Fibroblast of lung (primary cell): ENCODE results near the gene SLC39A7. TPM values are rescaled to one million over a fixed set of nuclear protein-coding genes. Genes with fewer than 3 reads are reported as not detected.
"Not testable (repeated sequence)": the region's sequence is repeated elsewhere in the genome, so short reads cannot be mapped to it uniquely, and the experiment has no call there.

Source experiments
- DNase-seq, 2 donors: peaks; one replicate each; pipeline versions ENCODE4 v3.0.0 to v3.0.0-alpha.2; 2010; ENCODE audit warnings: low read depth in 2 of 2
- H2AFZ ChIP-seq: 2 replicates; pipeline ENCODE4 v1.5.1; 2012; ENCODE audit warnings: low read length, control low read depth, inconsistent platforms
- H3K27ac ChIP-seq: 2 replicates; pipeline ENCODE4 v1.5.1; 2011; ENCODE audit warnings: low read length, control low read depth; ENCODE audit not compliant: insufficient read depth
- H3K27me3 ChIP-seq: 2 replicates; pipeline ENCODE4 v1.5.1; 2011; ENCODE audit warnings: mild to moderate bottlenecking, low read length; ENCODE audit not compliant: control insufficient read depth, insufficient read depth
- H3K36me3 ChIP-seq: 2 replicates; pipeline ENCODE4 v1.5.1; 2011; ENCODE audit warnings: low read length; ENCODE audit not compliant: control insufficient read depth, insufficient read depth
- H3K4me1 ChIP-seq: 2 replicates; pipeline ENCODE4 v1.5.1; 2011; ENCODE audit warnings: low read length; ENCODE audit not compliant: control insufficient read depth, insufficient read depth; ENCODE audit errors: extremely low read depth
- H3K4me2 ChIP-seq: 2 replicates; pipeline ENCODE4 v1.5.1; 2011; ENCODE audit warnings: low read length, control low read depth; ENCODE audit not compliant: insufficient read depth; ENCODE audit errors: extremely low read depth
- H3K4me3 ChIP-seq, 4 experiments: fragments of 200-600 bp in 1 of 4; sonication (generic) in 1 of 4; replicated peaks in 1 of 4; 2 replicates each; pipeline ENCODE4 v1.5.1; 2011 to 2016; ENCODE audit warnings: low read length in 4 of 4, low read depth in 3 of 4, mild to moderate bottlenecking in 3 of 4, control low read depth in 2 of 4, inconsistent platforms in 1 of 4, mixed read lengths in 1 of 4; ENCODE audit not compliant: insufficient read depth in 1 of 4; ENCODE audit errors: control extremely low read depth in 1 of 4
- H3K79me2 ChIP-seq: 2 replicates; pipeline ENCODE4 v1.5.1; 2012; ENCODE audit warnings: mild to moderate bottlenecking, low read length, inconsistent platforms; ENCODE audit not compliant: control insufficient read depth, insufficient read depth
- H3K9ac ChIP-seq: 2 replicates; pipeline ENCODE4 v1.5.1; 2011; ENCODE audit warnings: mild to moderate bottlenecking, low read length, control low read depth; ENCODE audit not compliant: insufficient read depth
- H3K9me3 ChIP-seq: 2 replicates; pipeline ENCODE4 v1.5.1; 2012; ENCODE audit warnings: low read depth, low read length; ENCODE audit not compliant: control insufficient read depth, insufficient read depth
- H4K20me1 ChIP-seq: 2 replicates; pipeline ENCODE4 v1.5.1; 2011; ENCODE audit warnings: low read length; ENCODE audit not compliant: control insufficient read depth, insufficient read depth; ENCODE audit errors: extremely low read depth
- CTCF ChIP-seq, 2 donors: IDR thresholded peaks in 1 of 2; conservative IDR thresholded peaks in 1 of 2; 1 replicate in 1 of 2; 2 replicates in 1 of 2; pipeline ENCODE4 v1.5.1; 2011 to 2012; ENCODE audit warnings: low read length in 2 of 2, control low read depth in 1 of 2, inconsistent platforms in 1 of 2, low read depth in 1 of 2, mild to moderate bottlenecking in 1 of 2
- EZH2 ChIP-seq: IDR thresholded peaks from 2 replicates; pipeline ENCODE4 v1.5.1; 2012; ENCODE audit warnings: low read length, control low read depth, mild to moderate bottlenecking; ENCODE audit errors: missing control alignments
- polyA plus RNA-seq, 2 donors: library from polyadenylated mRNA; depleted of rRNA in 1 of 2; stranded (reverse) in 1 of 2; unstranded in 1 of 2; fragments of >200 nt; gene quantifications; 2 replicates each; pipeline ENCODE4 v1.2.1, GENCODE V29; 2011 to 2012; ENCODE audit warnings: missing spikeins in 1 of 2
- total RNA-seq: library from RNA; depleted of rRNA; stranded (reverse); fragments of >200 nt; gene quantifications from 2 replicates; pipeline ENCODE4 v1.2.1, GENCODE V29; 2014

The SLC39A7 gene
- total and polyA plus RNA-seq, 2 donors (not counting 1 experiment from before 2014, with no cell fraction given) = 112 to 160 TPM

DNA sequence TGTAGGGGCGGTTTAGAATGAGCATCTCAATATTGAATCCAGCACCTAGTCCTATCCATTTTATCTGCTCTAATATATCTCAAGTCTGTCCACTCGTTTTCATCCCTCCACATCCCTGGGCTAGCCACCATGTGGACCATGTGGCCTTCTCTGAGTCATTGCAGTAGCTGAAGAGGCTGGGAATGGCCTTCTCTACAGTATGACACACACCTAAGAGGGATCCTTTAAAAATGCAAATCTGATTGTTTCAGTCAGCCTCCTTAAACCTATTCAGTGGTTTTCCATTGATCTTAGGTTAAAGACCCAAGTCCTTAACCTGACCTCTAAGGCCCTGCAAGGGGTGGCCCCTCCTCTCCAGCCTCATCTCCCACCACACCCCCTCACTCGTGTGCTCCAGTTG, 17.0 kb downstream of the SLC39A7 start:
- H3K4me2 ChIP-seq = no peak overlapping the region
- H3K27ac ChIP-seq = no peak overlapping the region
- no peak overlapping the region for H3K9ac ChIP-seq
- H2AFZ ChIP-seq = no peak overlapping the region
- no peaks in the 10 kb centered on the region for H3K36me3 ChIP-seq
- H3K4me3 ChIP-seq = no peak overlapping the region
- no peaks in the 10 kb centered on the region for H3K9me3 ChIP-seq
- TF ChIP-seq CTCF (conservative IDR thresholded peaks at IDR 0.05 in 1 of 2, IDR thresholded peaks at IDR 0.05 in 1 of 2; ENCODE audit: low read depth in 1 of 2, low read length in 2 of 2) (no peak), EZH2 (no peak)
- no peak for DNase-seq
- H3K79me2 ChIP-seq = no peaks in the 10 kb centered on the region
- H4K20me1 ChIP-seq = no peaks in the 10 kb centered on the region
- peaks cover 3% of the 10 kb centered on the region for H3K4me1 ChIP-seq
- peaks cover 16% of the 10 kb centered on the region for H3K27me3 ChIP-seq

- not testable (repeated sequence) for H3K36me3 ChIP-seq, H3K27ac ChIP-seq, H3K9me3 ChIP-seq, H4K20me1 ChIP-seq, H3K4me1 ChIP-seq, H3K9ac ChIP-seq, DNase-seq, H3K4me2 ChIP-seq, H2AFZ ChIP-seq, H3K27me3 ChIP-seq, H3K4me3 ChIP-seq, H3K79me2 ChIP-seq
Observed at GRCh38 chr6:33226503-33227120, 25.9 kb downstream of the SLC39A7 start.

DNA sequence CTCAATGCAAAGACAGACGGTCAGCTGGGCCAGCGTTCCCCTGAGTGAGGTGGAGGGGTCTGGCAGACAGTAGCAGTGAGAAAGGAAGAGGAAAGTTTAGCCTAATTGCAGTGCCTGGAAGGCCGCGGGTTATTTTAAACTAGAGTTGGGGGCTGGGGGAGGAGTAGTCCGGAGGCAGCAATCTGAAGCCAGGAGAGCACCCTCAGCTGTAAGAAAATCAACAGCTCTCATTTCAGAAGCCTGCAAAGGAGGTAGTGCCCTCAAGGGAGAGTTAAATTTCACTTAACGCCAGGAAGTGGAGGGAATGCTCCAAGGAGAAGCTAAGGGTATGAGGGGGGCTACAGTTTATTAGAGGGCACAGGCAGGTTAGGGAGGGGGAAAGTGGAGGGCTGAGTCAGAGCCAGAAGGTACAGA, 34.6 kb downstream of the SLC39A7 start:
- H3K9me3 ChIP-seq = no peaks in the 10 kb centered on the region
- no peak overlapping the region for H2AFZ ChIP-seq
- H4K20me1 ChIP-seq = no peaks in the 10 kb centered on the region
- H3K27me3 ChIP-seq = peaks cover 22% of the 10 kb centered on the region
- TF ChIP-seq EZH2 (no peak), CTCF (conservative IDR thresholded peaks at IDR 0.05 in 1 of 2, IDR thresholded peaks at IDR 0.05 in 1 of 2; ENCODE audit: low read depth in 1 of 2, low read length in 2 of 2) (no peak)
- H3K79me2 ChIP-seq = no peaks in the 10 kb centered on the region
- H3K4me1 ChIP-seq = no peaks in the 10 kb centered on the region
- H3K27ac ChIP-seq = no peak overlapping the region
- no peak overlapping the region for H3K9ac ChIP-seq
- no peak overlapping the region for H3K4me3 ChIP-seq
- no peaks in the 10 kb centered on the region for H3K36me3 ChIP-seq
- DNase-seq = no peak
- H3K4me2 ChIP-seq = no peak overlapping the region
